Mesothelial cell of epicardium (in vitro differentiated cells): ENCODE results near the gene SPRED1. TPM values are rescaled to one million over a fixed set of nuclear protein-coding genes. Genes with fewer than 3 reads are reported as not detected.
"Not testable (repeated sequence)": the region's sequence is repeated elsewhere in the genome, so short reads cannot be mapped to it uniquely, and the experiment has no call there.

Source experiments
- DNase-seq, 2 experiments: peaks; one replicate each; pipeline ENCODE4 v3.0.0; 2021; ENCODE audit warnings: low spot score in 2 of 2; ENCODE audit not compliant: unreplicated experiment in 2 of 2
- H3K27ac Mint-ChIP-seq: 2 replicates; pipeline ENCODE4 v1.8.0; 2021; ENCODE audit warnings: mixed read lengths
- H3K27me3 Mint-ChIP-seq: 2 replicates; pipeline ENCODE4 v1.8.0; 2021; ENCODE audit warnings: low read depth, mixed read lengths
- H3K36me3 Mint-ChIP-seq: 2 replicates; pipeline ENCODE4 v1.8.0; 2021; ENCODE audit warnings: mixed read lengths
- H3K4me1 Mint-ChIP-seq: 2 replicates; pipeline ENCODE4 v1.8.0; 2021; ENCODE audit warnings: mixed read lengths
- H3K4me3 Mint-ChIP-seq: 2 replicates; pipeline ENCODE4 v1.8.0; 2021; ENCODE audit warnings: mild to moderate bottlenecking, moderate library complexity, mixed read lengths
- H3K9me3 Mint-ChIP-seq: 2 replicates; pipeline ENCODE4 v1.8.0; 2021; ENCODE audit warnings: mixed read lengths
- CTCF ChIP-seq: fragments of 200-600 bp; sonication (generic); IDR thresholded peaks from one replicate; pipeline ENCODE4 v1.5.0; 2021; ENCODE audit warnings: antibody characterized with exemption; ENCODE audit not compliant: unreplicated experiment
- total RNA-seq: library from RNA; stranded (reverse); gene quantifications from 3 replicates; pipeline ENCODE4 v1.2.1, GENCODE V29; 2021

SPRED1 gene
- total RNA-seq, 1 donor from 2014 or later = 39.9 TPM

- TF ChIP-seq CTCF = no peak
- H3K4me3 Mint-ChIP-seq = no peak overlapping the region
- H3K9me3 Mint-ChIP-seq = no peaks in the 10 kb centered on the region
- no peaks in the 10 kb centered on the region for H3K36me3 Mint-ChIP-seq
- H3K27ac Mint-ChIP-seq = peak overlapping the region; percentile 13
- DNase-seq = no peak
- H3K27me3 Mint-ChIP-seq = no peaks in the 10 kb centered on the region
- H3K4me1 Mint-ChIP-seq = peaks cover 31% of the 10 kb centered on the region
Measured at GRCh38 chr15:38226608-38227266, 25.9 kb upstream of the SPRED1 start.

DNA sequence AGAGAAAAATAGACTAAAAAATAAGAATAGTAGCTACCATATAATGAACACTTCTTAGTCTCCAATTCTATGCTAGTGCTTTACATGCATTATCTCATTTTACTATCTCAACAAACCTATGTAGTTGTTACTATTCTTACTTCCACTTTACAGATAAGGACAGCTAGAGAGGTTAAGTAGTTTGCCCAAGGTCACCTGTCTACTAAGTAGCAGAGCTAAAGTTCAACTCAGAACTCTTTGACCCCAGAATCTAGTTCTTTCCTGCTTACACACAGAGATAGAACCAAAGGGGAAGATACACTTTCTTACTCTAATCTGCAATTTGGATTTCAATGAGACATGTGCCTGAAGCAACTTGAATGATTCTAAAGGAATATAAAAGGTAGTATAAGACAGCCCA, 24.7 kb upstream of the SPRED1 start:
- H3K9me3 Mint-ChIP-seq = no peaks in the 10 kb centered on the region
- H3K27ac Mint-ChIP-seq = no peak overlapping the region
- DNase-seq = no peak
- peaks cover 28% of the 10 kb centered on the region for H3K4me1 Mint-ChIP-seq
- no peaks in the 10 kb centered on the region for H3K27me3 Mint-ChIP-seq
- no peak overlapping the region for H3K4me3 Mint-ChIP-seq
- no peaks in the 10 kb centered on the region for H3K36me3 Mint-ChIP-seq
- no peak for TF ChIP-seq CTCF

DNA sequence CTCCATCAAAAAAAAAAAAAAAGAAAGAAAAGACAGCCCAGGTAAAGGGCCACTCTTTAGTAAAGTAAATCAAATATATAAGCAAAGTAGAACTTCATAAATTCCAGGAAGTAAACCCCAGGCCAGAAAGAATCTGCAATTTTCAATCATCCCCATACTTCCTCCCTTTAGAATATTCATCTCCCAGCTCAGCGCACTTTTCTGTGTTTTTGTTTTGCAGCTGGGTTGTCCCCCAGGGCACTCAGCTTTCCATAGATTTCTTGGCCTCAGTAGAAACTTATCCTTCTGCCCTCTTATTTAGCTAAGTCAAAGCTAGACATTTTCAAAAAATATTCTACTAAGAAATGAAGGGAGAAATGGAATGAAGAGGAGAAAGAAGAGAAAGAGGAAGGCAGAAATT, 24.0 kb upstream of the SPRED1 start:
- no peak for DNase-seq
- Mint-ChIP-seq H3K27me3 (no peaks in the 10 kb centered on the region), H3K4me3 (no peak overlapping the region), H3K27ac (peak overlapping the region; percentile 62), H3K36me3 (no peaks in the 10 kb centered on the region), H3K9me3 (no peaks in the 10 kb centered on the region), H3K4me1 (peaks cover 30% of the 10 kb centered on the region)
- TF ChIP-seq CTCF = no peak

DNA sequence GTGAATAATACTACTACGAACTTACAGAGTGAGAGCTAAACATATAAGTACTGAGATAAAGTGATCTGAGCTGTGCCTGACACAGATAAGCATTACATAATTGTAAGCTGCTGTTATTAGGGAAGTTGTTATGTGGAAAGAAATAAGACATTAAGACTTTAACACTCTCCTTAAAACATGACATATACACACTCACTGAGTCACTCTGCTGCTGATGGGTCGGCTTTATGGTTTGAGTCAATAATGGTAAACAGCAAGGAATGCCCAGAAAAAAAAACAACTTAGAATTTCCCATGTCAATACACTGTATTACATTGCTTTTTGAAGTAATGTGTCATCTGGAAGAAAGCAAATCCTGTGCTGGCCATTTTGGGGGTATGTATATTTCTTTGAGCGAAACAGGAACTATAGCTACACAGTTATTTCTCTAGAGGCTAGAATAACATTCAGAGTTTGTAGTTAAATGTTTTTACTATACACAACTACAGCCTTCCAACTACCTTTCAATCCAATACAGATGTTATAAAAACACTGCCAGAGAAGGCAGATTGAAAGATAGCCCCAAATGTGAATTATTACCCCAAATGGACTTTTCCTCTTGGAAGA, 22.8 kb upstream of the SPRED1 start:
- H3K27me3 Mint-ChIP-seq = no peaks in the 10 kb centered on the region
- no peak overlapping the region for H3K27ac Mint-ChIP-seq
- TF ChIP-seq CTCF = no peak

GRCh38 chr15:38231436-38231835, 21.2 kb upstream of the SPRED1 start:
- Mint-ChIP-seq H3K9me3 (no peaks in the 10 kb centered on the region), H3K36me3 (no peaks in the 10 kb centered on the region), H3K27me3 (no peaks in the 10 kb centered on the region), H3K27ac (no peak overlapping the region), H3K4me1 (peaks cover 32% of the 10 kb centered on the region), H3K4me3 (no peak overlapping the region)
- no peak for DNase-seq
- TF ChIP-seq CTCF = no peak

More for the DNA sequence above, 22.8 kb upstream of the SPRED1 start:
- Mint-ChIP-seq H3K9me3 (no peaks in the 10 kb centered on the region), H3K36me3 (no peaks in the 10 kb centered on the region), H3K4me1 (peaks cover 33% of the 10 kb centered on the region), H3K4me3 (no peak overlapping the region)
- DNase-seq = no peak

- H3K27me3 Mint-ChIP-seq, H3K36me3 Mint-ChIP-seq, DNase-seq, H3K4me3 Mint-ChIP-seq, H3K27ac Mint-ChIP-seq, H3K9me3 Mint-ChIP-seq: not testable (repeated sequence)
- peaks cover 11% of the 10 kb centered on the region for H3K4me1 Mint-ChIP-seq
Measured at GRCh38 chr15:38237021-38237420, 15.6 kb upstream of the SPRED1 start.
